HG03175 (cell line): Measurements from ENCODE around the gene CDK14.
"Not testable (repeated sequence)": the region's sequence is repeated elsewhere in the genome, so short reads cannot be mapped to it uniquely, and the experiment has no call there.

Source experiments
- ATAC-seq: cut with Tn5 transposase; IDR thresholded peaks from one replicate; pipeline ENCODE4 v1.9.1; 2021; ENCODE audit warnings: mild to moderate bottlenecking, moderate library complexity; ENCODE audit not compliant: unreplicated experiment

CDK14 gene

DNA sequence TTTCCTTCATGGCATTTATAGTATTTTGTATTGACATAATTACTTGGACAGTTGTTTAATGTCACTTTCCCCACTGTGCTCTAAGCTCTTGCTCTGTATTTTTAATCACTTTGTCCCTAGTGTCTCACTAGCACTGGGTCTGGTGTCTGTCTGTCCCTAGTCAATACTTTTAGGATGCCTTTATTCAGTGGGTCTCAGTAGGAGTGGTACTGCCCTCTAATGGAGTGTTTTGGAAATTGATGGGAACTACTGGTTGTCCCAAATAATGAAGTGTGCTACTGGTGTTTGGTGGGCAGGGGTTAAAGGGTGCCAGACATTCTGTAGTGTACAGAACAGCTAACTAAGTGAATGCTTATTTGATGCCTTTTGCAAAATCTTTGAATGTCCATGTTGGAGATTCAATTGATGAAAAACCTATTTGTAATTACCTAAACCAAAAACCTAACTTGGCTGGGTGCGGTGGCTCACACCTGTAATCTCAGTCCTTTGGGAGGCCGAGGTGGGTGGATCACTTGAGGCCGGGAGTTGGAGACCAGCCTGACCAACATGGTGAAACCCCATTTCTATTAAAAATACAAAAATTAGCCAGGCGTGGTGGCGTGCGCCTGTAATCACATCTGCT, 33.3 kb downstream of the CDK14 start:
- peak; percentile 74 for ATAC-seq

DNA sequence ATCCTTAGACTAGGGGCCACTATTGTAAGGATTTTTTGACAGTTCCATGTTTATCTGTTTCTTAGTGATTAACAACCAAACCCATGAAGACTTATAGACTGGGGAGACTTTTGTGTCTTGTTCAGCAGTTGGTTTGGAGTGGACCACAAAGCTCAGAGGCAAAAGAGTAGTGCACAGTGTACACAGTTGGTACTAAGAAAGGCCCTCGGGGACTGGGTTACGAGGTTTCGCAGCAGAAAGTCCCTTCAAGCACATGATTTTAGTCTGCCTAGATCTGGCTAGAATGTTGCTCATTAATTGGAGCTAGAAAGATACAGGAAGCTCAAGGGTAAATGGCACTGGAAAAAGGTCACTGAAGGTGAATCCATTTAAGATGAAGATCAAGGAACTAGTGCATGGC, 35.4 kb downstream of the CDK14 start:
- no peak for ATAC-seq

DNA sequence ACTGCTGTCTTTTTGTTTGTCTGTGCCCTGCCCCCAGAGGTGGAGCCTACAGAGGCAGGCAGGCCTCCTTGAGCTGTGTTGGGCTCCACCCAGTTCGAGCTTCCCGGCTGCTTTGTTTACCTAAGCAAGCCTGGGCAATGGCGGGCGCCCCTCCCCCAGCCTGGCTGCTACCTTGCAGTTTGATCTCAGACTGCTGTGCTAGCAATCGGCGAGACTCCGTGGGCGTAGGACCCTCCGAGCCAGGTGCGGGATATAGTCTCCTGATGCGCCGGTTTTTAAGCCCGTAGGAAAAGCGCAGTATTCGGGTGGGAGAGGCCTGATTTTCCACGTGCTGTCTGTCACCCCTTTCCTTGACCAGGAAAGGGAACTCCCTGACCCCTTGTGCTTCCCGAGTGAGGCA, 43.6 kb downstream of the CDK14 start:
- ATAC-seq, result not testable (repeated sequence)

DNA sequence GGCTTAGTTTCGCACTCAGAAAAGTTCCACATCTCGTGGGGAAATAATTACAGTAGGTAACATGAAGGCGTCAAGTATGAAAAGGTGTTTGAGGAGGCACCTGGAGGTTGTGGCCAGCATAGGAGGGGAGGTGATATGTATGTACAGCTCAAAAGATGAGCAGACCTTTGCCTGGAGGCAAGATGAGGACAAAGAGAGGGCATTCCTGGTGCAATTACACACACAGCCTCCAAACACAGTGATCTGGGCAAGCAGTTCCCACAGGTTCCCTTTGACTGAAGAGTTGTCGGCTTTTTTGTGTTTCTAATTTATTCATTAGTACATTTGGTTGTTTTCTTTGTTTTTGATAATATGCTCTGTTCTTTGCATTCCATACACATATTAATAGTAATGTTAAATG, 46.9 kb downstream of the CDK14 start:
- no peak for ATAC-seq

DNA sequence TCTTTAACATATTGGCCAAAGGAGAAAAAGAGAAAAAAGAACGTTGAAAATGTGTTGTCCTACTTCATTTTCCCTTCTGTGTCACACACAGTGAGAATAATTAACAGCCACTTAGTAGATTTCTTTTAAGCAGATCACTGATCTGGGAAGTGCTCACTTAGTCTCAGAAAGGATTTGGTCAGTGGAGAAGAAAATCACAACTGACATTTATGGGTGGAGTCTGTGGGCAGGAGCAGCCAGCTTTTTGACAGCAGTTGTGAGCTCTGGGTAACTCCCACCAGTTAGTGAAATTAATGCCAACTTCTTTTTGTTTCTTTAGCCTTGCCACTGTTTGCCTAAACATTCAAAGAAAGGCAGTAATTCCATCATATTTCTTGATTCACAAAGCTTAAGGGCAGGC, 49.7 kb downstream of the CDK14 start:
- ATAC-seq, result no peak

DNA sequence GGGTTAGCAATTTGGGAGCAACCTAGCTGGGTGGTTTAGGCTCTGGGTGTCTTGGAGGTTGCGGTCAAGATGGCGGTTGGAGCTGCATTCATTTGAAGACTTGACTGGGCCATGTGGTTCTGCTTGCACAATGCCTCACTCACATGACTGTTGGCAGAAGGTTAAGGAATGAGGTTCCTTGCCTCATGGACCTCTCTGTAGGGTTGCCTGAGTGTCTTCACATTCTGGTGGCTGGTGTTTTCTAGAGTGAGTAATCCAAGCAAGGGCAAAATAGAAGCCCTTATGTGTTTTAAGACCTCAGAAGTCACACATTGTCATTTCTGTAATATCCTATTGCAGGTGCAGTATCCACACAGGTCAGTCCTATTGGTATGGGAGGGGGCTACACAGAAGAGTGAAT, 52.0 kb downstream of the CDK14 start:
- ATAC-seq, result no peak

DNA sequence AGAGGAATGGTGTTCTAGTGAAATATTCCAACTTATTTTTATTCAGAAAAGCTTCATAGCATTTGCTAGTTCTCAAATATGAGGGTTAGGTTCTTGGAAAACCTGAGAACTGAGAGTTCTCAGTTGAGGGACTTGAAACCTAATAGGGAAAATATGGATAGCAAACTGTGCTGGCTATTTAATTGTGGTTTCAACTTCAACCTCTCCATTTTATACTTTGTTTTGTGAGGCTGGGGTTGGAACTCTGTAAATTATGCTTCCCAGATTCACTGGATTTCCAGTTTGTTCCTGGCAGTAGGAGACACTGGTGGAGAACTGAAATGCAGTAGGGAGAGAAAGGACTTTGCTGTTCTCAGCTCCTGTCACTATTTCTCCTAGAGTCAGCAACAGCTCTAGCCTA, 52.7 kb downstream of the CDK14 start:
- ATAC-seq, result no peak

DNA sequence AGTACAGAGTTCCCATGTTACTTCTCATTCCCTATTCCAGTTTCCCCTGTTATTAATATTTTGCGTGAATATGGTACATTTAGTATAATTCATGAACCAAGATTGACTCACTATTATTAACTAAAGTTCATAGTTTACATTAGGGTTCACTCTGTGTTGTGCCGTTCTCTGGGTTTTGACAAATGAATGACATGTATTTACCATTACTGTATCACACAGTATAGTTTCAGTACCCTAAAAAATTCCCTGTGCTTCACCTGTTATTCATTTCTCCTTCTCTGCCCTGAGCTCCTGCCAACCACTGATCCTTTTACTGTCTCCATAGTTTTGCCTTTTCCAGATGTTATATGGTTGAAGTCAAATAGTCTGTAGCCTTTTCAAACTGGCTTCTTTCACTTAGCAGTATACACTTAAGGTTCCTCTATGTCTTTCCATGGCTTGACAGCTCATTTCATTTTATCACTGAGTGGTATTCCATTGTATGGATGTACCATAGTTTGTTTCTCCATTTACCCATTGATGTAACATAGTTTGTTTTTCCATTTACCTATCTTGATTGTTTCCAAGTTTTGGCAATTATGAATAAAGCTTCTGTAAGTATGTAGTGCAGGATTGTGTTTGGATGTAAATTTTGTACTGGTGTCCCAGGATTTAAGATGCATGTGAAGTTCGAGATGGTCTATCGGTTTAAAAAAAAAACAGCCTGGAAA, 58.8 kb downstream of the CDK14 start:
- ATAC-seq, result no peak

DNA sequence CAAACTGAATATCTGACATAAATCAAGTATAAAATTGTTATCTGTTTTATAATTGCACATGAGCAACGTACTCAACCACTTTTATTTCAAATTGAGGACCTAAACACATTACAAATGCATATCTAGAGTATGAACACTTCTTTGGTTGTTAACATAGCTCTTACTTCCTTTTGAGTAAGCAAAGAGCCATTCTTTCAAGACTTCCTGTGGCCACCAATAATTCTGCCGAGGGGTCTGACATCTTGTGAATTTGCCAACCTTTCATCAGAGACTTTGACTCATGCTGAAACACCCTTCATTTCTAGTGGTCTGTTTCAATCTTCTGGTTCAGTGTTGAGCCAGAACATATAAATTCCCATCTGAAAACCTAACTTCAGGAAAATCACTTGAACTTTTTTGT, 59.4 kb downstream of the CDK14 start:
- no peak for ATAC-seq

DNA sequence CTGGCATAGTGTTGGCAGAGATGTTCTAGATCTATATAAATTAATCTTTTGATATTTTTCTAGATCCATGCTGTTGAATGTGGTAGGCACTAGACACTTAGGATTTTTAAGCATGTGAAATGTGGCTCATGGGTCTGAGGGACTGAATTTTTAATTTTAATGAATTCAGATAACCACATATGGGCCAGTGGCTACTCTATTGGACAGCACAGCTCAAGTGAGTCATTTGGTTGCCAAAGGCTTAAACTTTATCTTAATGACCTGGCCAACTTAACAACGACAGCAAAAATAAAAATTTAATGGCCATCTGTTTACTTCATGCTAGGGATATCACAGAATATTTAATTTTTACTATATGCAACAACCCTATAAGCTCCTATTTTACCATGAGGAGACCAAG, 61.4 kb downstream of the CDK14 start:
- no peak for ATAC-seq

DNA sequence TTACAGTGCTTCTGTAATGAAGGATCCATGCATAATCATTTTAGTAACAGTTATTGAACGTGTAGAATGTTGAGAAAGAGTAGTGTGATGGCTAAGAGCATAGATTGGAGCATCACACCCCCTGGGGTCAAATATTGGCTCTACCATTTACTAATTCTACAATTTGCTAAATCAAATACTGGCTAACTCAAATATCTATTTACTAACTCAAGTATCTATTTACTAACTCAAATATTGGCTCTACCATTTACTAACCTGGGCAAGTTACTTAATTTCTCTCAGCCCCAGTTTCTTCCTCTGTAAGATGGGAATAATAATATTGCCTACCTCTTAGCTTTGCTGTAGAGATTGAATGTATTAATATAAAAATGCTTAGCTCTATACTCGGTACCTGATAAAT, 64.0 kb downstream of the CDK14 start:
- no peak for ATAC-seq

DNA sequence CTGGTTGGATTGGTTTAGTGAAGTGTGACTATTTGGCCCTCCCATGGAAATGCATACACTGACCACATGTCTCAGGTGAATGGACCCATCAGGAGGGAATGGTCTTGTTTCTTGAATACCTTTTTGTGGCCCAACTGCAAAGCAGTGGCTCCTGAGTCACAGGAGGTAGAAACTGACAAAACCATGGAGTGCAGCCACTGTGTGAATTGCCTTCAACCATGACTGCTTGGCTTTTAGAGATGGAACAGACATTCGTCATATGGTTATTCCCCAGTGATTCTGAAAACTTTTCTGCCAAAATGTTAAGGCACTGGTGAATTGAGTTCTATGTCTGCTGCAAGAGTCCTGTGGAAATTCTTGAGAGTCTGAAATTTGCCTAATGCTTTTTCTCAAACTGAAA, 64.7 kb downstream of the CDK14 start:
- no peak for ATAC-seq

DNA sequence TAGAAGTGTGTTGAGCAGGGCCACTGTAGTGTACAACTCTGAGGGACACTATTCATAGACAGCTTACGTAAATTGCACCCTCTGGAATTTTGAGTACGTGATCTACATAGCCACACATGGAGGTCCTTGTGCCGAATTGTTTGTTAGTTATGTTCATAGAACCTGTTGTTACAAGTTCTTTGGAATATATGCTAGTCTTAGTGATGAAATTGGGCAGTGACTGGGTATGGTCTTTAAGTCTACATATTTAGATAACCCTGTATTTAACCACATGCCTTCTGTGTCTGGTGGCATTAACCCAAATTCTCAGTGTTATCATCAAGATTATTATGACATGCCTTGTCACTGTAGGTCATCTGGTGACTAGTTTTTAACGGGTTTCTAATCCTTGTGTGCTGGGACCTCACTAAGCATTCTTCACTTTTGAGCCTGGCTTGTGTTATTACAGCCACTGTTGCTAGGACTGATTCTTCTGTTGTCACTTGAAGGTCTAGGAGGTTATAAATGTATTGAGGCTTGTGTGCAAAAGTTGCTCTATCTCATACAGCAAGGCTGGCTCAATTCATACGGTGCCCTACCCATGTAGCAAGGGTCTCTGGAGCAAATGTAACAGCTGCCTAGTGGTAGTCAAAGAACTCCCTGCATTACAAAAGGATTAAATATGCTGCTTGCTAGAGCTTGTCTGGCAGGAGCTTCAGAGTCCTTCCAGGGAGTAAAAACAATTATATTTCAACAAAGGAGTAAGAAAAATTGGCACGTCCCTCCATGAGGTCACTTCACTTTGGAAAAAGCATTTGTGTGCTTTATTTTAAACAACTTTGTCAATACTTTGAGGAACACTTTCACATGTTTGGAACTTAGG, 65.4 kb downstream of the CDK14 start:
- ATAC-seq, result no peak

DNA sequence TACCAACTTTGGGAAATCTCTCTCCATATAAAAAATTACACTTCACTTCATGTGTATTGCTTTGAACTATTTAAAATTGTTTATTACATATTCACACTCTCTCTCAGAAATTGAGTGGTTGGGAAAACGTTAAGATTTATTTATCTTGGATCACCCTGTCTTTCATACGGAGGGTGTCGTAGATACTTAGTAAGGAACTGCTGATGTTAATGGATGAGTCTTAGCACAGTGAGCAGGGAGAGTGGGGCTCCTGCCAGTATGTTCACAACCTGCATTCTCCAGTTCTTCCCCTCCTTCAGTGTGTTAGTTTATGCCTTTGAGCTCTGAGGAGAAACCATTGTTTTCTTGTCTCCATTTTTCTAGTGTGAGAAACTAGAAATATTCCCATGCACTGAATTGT, 67.1 kb downstream of the CDK14 start:
- ATAC-seq, result no peak

DNA sequence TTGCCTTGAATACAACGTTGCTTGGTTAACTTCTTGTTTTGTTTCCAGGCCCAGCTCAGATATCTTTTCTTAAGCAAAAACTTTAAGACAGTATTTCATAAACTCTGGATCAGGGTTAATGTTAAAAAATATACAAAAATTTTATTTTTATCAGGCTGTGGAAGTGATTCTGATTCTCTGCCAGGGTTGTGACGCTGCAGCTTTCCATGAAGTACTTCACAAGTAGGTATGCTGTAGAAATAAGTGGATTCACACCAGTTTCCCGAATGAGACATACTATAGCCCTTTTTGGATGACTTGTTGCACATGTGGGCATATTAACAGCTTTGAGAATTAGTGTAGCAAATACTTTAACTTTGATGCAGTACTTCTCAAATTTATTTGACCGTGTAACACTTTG, 70.1 kb downstream of the CDK14 start:
- ATAC-seq, result no peak

DNA sequence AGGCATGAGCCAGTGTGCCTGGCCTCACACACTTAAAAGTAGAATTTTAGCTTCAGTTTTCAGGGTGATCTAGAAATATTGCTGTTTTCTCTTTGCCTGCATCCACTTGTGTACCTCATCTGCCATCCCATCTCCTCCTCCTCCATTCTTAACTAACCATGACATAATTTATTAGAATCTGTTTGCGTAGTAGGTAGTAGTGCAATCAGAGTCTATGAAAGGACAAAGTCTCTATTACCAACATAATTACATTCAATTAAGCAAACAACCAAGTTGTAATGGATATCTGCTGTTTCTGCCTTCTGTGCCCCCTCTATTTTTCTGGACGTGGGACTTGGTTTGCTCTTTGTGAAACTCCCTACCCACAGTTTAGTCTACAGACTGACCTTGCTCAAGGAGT, 72.9 kb downstream of the CDK14 start:
- no peak for ATAC-seq

DNA sequence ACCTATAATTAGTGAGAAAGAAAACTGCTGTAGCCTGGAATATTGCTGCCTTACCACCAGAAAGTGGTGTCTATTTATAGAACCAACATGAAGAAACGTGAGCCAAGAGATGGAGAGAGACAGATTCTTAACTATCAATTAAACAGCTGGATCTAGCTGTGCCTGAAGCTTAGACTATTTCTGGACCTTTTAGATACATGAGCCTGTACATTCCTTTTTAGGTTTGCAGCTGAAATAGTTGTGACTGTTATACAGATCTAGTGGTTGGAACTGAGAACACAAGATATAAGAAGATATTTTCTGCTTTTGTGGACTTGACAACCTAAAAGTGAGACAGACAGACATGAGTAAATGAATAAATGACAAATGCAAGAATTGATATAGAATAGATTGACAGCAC, 73.4 kb downstream of the CDK14 start:
- no peak for ATAC-seq

DNA sequence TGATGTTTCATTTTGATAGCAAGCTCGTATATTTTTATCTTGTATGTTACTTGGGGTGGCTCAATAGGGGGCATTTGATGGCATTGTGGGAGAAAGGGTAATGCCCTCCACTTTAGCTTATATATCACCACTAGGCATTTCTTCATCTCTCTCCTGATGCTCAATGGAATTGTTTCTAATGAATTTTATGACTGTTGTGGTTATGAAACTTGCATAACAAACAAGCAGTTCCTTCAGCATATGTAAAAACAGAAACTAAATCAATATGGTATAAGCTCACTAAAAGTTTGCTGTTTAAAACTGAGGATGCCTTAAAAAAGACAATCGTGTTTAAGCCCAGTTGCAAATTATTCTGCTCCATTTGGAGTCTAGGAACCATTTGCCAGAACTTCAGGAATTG, 75.5 kb downstream of the CDK14 start:
- no peak for ATAC-seq

DNA sequence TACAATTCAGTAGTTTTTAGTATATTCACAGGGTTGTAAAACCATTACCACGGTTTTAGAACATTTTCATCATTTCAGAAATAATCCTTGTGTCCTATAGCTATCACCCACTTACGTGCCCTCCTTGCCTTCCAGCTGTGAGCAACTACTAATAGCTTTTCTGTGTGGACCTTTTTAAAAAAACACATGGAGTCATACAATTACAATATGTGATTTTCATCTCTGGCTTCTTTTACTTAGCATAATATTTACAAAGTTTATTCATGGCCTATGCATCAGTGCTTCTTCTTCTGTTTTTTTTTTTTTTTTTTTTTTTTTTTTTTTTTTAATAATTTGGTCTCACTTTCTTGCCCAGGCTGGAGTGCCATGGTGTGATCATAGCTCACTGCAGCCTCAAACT, 76.1 kb downstream of the CDK14 start:
- no peak for ATAC-seq

DNA sequence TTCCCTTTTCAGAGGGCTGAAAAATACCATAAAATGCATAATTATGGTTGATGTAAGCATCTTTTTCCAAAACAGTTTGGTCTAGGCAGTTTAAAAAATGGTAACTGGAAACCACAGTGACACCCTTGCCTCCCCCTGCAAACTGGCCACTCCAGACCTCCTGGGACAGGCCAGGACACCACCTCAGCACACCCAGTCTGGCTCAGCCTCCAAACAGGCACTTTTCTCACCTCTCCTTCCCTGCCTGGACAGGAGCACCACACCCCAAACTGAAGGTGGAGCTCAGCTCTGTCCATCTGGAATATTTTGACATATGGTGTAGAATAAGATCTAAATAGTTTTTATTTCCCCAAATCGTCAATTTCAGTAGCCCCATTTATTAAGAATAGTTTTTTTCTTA, 78.5 kb downstream of the CDK14 start:
- no peak for ATAC-seq

DNA sequence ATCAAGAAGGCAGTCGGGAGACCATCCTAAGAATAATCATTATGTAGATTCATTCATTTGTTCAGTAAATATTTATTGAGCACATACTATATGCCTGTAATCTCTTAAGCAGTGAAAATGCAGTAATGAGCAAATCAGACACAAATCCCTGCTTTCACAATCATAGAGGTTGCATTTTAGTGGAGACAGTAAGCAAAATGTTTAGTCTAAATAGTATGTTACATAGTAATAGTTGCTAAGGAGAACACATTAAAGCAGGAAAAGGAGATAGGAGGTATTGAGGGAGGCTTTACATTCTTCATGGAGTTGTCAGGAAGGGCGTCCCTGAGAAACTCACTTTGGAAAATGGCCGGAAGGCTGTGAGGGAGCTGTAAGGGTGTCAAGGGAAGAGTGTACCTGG, 79.9 kb downstream of the CDK14 start:
- ATAC-seq, result no peak
